GM19397 (cell line): Measurements from ENCODE around the gene IRS2.

ENCODE experiments used
- ATAC-seq: cut with Tn5 transposase; IDR thresholded peaks from one replicate; pipeline ENCODE4 v1.9.1; 2021; ENCODE audit warnings: mild to moderate bottlenecking, moderate library complexity; ENCODE audit not compliant: unreplicated experiment

IRS2 gene

DNA sequence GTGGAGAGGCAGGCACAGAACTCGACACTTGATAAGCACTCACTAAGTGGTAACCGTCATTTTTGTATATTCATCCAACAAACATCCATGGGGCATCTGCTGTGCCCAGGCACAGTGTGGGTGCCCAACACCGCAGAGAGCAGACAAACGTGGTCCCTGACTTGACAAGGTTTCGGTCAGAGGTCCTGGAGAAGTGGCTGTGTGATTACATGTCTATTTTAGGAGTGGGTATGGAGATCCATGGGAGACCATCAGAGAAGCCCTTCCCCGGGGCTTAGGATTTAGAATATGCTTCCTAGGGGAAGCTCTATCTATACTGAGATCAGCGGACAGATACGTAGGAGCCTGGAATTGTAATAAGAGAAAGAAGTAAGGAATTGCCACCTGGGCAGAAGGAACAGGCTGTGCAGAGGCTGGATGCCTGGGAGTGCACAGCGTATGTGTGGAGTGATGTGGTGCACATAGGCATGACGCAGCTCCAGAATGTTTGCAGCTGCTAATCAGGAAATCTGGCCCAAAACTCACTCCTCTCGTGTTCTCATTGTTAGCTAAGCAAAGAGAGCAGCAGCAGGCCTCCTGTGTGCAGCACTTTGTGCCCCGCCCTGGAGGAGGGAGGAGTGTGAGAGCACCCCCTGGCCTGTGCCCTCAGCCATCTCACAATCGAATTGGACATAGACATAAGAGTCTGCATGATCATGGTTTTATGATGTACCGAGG, 23.0 kb upstream of the IRS2 start:
- no peak for ATAC-seq

DNA sequence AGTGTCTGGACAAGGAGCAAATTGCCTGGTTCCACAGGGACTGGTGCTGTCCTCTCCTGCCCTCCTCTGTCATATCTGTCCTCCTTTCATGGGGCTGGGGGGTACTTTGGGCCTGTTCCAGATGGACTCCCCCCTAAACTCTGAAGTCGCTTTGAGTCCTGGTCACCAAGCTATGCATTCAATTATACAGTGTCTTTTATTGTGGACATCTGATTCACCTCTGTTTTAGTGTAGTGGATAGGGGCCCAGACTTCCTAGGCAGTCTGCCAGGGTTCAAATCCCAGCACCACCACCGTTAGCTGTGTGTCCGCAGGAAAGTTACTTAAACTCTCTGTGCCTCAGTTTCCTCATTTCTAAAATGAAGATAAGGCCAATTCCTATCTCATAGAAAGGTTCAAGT, 21.0 kb upstream of the IRS2 start:
- ATAC-seq, result no peak

DNA sequence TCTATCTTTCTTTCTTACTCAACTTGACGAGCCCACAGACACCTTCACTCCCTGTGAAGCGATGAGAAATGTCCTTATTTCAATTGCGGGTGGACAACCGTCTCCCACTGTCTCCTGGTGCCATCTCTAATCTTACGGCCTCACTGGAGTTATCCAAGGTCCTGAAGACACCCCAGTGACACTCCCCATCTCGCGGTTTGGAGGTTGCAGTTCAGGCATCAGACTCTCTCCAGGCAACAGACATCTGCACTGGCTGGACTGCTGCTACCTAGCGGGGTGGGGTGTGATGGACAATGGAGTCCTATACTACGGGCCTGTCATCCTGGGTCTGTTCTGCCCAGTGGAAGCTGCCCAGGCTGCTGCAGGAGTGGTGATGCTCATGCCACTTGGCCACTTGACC, 18.3 kb upstream of the IRS2 start:
- ATAC-seq, result no peak

DNA sequence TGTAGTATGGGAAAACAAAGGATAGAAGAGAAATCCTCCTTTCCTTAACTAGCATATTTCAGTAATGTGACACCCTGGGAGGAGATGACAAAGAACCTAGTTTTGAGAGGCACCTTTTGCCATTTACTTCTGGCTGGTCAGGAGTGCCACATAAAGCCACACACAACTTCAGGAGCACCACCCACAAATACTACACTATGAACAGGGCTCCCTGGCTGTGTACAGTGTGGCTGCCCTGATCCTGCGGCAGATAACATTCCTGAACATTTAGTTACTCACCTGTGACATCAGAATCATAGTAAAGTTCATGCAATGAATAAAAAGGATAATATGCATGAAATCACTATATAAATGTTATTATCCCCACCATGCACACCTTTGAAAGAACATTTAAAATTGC, 17.4 kb upstream of the IRS2 start:
- ATAC-seq, result no peak

DNA sequence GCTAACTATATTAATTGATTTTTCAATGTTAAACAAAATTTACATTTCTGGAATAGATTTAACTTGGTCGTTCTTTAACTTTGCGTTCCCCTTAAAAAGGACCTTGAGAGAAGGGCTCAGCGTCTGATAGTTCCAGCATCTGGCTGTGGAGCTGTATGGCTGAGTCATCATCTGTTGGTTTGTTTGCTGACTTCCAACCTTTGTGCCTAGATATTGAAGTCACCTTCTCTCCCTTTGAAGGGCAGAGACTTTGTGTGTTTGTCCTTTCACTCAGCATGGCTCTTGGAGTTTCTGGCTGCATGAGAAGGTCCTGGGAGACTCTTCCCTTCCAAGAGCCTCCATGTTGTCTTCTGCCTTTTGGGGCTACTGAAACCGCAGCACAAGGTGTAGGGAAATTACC, 16.6 kb upstream of the IRS2 start:
- no peak for ATAC-seq

DNA sequence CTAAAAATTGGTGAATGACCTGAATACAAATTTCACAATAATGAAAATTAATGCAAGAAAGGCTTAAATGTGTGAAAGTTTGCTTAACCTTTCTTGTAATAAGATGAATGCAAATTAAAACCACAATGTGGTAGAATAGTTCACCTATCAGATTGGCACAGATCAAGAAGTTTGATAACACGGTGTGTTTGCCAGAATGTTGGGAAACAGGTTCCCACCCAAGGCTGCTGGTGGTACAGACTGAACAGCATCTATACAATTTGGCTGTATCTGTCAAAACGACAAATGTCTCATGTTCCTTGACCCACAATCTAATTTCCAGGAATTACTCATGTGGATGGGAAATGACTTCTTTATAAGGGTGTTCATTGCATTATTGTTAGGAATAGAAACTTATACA, 8.6 kb upstream of the IRS2 start:
- ATAC-seq, result no peak

DNA sequence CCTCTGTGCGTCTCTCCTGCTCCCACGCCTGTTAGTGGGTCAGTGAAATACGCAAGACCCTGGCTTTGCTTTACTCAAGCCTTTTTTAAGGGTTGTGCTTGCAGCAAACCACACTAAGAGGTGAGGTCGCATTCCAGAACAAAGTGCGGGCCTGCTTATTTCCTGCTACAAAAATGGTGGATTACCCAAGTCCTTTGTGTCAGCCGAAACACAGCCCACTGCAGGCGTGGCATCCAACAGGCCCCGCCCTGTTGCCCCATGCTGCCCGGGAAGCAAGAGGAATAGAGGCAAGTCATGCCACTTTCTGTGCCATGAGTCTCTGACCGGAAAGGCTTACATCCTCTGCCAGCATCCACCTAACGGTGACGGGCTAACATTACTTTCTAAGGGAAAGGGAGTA, 7.7 kb upstream of the IRS2 start:
- no peak for ATAC-seq

DNA sequence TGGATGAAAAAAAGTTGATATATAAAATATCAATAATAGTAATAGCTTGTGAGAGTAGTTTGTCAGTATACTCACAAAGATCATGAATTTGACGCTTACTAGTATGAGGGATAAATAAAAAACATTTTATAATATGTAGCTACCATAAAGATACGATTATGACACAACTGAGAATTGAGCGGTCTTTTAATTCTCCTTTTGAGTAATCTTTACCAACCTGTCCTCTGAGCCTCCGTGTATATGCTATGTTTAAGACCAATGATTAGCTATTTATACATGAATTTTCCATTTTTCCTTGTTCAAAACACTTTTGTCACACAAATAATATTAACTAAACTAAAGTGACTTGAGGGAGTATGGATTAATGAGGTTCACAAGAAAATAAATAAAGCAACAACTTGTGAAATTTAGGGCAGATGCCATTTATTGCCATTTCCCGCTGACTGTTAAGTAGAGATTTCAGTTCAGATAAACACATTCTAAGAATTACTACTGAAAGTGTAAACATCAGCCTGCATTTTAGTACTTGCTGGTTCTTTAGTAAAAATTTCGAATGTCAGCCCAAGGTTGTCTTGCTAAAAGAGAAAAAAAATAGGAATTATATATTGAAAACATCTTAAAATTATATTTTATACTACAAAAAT, 6.2 kb upstream of the IRS2 start:
- no peak for ATAC-seq

DNA sequence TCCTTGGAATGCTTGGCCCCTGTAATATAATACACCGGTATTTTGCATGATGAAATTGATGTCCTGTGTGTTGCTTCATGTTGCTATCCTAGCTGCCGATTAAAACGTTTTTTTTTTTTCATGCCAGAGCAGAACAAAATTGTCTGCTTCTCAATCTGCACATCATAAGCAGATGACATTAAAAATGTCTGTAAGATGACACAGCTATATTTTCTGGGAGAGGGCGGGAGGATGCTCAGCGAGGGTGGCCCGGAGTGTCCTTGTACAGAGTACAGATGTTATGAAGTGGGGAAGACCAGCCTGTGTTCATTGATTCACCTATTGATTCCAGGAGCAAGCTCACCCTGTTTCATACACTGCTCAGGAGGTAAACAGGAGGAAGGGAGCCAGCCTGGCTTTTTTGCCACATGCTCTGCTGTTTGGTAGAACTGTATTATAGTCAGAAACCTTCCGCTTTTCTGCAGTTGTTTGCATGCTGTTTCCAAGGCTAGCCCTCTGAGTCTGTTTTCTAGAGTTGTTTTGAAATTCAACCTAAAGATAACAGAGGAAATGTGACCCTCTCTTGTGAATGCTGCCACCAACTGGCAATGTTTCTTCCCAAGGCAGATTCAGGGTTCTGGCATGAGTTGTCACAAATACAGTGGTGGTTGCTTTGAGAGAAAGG, 4.7 kb upstream of the IRS2 start:
- ATAC-seq, result no peak

DNA sequence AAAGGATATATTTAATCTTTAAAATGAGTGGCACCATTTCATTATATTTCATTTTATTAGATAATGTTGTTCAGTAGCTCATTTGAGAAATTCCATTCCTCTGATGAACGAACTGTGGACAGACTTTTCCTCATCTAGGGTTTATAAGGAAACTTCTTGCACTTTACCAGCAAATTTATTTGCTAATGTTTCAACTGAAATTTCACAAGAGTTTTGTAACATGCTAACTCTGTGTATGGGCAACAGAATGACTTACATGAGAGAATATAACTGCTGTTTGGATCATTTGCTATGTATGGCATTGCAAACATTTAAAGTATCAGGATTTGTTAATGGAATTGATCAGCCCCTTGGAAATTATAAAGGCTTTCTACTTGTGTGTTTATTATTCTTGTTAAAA, 3.7 kb upstream of the IRS2 start:
- no peak for ATAC-seq

DNA sequence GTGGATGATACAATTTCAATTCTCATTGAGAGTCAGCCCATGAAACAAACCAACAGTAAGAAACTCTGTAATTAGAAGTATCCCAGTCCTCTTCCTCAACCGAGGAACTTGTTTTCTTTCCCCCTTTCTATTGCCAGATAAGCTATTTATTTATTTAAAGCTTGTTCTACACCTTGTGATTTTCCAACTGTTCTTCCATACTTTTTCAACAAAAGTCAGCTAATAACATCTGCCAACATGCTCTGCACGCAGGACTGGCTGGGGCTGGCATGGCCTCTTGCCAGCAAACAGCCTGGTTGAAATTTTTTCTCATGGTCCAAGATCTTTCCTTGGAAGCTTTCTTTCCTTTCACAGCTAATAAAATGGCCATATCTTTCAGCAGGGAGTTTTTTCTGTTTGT, 2.9 kb upstream of the IRS2 start:
- no peak for ATAC-seq

DNA sequence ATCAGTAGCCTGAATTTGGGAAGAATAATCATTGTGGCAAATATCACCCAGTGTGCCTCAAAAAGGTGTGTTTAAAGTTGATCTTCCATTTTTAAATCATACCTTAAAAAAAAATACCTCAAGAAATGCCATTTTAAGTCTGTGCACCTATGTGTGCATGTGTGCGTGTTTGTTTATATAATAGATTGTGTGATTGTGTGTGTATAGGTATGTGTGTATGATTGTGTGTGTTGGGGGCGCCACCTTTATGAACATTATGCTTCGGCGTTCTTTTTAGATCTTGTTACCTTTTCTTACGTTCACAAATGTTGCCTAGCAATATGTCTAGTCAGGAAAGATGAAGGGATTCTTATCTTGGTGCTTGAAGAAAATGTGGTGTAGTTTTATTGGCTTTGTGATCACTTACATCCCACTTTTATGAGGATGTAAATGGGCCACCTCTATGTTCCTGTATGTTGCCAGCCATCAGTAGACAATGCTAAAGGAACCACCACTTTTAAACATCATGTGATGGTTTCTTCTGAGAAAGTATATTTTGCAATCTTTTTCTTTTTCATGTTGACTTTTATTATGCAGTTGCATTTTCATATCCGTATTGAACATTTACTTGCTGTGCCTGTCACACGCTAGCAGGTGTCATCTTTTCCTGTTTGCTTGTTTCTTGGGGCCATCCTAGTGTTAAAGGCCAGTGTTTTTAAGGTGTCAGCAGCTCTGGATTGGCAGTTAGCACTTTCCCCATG, 2.2 kb upstream of the IRS2 start:
- ATAC-seq, result no peak

DNA sequence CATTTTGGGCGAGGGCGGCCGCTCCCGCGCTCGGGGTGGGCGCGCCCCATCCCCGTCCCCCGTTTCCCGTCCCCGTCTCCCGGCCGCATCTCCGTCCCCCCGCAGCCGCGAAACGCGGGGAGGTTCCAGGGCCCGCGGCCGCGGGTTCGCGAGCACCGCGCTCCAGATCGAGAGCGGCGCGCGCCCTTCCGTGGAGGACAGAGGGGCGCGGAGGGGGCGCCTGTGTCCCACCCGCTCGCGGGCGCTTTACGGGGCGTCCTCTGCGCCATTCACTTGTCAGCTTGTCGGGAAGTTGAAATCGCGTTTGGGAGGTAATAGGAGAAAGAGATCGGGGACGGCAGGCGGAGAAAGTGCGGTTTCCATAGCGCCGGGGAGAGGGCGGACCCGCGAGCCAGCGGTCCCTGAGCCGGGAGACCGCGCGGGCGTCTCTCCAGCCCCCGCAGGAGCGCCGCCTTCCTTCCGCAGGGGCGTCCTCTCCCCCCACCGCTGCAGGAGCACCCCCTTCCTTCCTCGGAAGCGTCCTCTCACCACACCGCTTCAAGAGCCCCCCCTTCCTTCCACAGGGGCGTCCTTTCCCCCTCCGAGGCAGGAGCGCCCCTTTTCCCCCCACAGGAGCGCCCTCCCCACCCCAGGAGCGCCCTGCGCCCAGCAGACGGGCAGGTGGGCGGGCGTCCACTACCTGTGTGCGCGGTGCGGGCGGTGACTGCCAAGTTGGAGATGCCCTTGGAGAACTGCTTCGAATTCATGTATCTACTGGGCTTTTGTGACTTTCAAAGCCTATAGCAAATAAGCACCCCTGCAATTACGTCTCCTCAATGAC, 962 bp upstream of the IRS2 start:
- peak; percentile 8 for ATAC-seq

DNA sequence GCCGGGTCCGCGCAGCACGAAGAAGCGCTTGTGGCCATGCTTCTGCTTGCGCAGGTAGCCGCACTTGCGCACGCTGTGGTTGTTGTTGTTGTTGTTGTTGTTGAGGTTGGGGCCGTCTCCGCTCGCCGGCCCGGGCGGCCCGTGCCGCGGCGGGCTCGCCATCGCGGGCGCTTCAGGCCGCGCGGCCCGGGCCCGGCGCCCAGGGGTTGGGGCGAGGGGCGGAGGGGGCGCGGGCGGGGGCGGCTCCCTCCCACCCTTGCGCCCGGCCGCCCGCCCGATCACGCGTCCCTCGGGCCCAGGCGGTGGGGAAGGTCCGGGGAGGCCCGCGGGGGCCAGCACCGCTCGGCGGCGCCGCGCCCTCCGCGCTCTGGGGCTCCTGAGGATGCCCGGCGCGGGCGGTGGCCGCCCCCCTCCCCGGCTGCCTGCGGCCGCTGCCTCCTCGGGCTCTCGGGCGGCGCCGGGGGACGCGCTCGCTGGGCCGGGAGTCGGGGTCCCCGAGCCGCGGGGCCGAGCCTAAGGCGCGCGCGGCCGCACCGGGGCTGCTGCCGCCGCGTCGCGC, 412 bp downstream of the IRS2 start:
- ATAC-seq, result peak; percentile 16

DNA sequence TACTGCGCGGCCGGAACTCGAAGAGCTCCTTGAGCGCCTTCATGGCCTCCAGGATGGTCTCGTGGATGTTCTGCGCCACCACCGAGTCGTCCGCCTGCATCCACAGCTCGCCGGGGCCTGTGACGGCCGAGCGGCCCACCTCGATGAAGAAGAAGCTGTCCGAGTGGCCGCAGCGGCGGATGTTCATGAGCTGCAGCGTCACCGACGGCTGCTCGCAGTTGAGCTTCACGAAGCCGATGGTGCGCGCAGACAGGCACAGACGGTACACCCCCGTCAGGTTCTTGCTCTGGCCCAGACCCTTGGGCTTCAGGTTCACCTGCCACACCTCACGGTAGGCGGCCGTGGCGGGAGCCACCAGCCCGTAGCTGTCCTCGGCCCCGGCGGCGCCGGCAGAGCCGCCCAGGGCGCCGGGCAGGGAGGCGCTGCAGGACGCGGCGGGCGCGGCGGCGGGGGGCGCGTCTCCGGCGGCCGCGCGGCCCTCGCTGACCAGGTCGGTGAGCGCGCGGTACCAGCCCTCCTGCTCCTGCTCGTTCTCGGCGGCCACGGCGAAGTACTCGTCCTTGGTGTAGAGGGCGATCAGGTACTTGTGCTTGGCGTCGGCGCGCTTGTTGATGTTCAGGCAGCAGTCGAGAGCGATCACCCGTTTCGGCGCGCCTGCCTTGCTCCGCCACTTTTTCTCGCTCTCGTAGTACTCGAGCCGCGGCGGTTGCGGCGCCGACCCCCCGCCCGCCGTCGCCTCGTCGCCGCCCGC, 1.1 kb downstream of the IRS2 start:
- ATAC-seq, result no peak

DNA sequence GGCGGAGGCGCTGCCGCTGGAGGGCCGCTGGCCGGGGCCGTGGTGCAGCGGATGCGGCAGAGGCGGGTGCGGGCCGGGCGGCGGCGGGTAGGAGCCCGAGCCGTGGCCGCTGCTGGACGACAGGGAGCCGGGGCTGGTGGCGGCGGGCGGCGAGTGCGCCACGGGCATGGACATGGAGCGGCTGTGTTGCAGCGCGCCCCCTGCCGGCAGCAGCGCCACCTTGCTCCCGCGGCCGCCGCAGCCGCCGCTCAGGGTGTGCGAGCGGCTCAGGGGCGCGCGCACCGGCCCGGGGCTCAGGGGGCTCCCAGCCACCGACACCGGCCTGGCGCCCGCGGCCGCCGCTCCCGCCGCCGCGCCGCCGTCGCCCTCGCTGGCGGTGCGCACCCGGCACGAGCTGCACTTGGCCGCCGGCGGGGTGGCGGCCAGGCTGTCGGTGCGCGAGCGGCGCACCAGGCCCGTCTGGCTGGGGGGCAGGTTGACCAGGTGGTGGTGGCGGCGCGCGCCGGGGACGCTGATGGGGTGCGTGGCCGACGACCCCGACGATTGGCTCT, 1.7 kb downstream of the IRS2 start:
- no peak for ATAC-seq

DNA sequence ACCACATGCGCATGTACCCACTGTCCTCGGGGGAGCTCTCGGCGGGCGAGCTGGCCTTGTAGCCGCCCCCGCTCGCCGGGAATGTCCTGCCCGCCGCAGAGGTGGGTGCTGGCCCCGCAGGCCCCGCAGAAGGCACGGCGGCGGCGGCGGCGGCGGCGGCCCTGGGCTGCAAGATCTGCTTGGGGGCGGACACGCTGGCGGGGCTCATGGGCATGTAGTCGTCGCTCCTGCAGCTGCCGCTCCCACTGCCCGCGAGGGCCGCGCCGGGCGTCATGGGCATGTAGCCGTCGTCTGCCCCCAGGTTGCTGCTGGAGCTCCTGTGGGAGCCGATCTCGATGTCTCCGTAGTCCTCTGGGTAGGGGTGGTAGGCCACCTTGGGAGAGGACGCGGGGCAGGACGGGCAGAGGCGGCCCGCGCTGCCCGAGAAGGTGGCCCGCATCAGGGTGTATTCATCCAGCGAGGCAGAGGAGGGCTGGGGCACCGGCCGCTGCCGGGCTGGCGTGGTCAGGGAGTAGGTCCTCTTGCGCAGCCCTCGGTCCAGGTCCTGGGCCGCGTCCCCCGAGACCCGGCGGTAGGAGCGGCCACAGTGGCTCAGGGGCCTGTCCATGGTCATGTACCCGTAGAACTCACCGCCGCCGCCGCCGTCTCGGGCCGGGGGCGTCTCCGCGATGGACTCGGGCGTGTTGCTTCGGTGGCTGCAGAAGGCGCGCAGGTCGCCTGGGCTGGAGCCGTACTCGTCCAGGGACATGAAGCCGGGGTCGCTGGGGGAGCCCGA, 2.4 kb downstream of the IRS2 start:
- ATAC-seq, result no peak

DNA sequence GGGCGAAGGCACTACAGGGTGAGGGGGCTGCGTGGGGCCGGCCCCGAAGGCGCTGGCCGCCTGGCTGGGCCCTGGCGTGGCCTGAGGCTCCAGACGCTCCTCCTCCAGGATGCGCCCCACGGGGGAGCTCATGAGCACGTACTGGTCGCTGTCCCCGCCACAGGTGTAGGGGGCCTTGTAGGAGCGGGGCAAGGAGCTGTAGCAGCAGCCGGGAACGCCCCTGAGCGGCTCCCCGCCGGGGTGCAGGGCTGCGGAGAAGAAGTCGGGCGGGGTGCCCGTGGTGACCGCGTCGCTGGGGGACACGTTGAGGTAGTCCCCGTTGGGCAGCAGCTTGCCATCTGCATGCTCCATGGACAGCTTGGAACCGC, 3.0 kb downstream of the IRS2 start:
- ATAC-seq, result no peak
